Upper lobe of left lung (tissue), 6 donors: ENCODE results near the gene COBLL1. TPM values are rescaled to one million over a fixed set of nuclear protein-coding genes. Genes with fewer than 3 reads are reported as not detected.

ENCODE experiments used
- ATAC-seq, 2 donors: fragments of 200-7000 bp; cut with Tn5 transposase; one replicate each; pipeline ENCODE4 v1.9.1; 2022; ENCODE audit warnings: mild to moderate bottlenecking in 2 of 2, moderate library complexity in 2 of 2; ENCODE audit not compliant: low FRiP score in 2 of 2
- DNase-seq, 2 donors: peaks; one replicate each; pipeline ENCODE4 v3.0.0-alpha.2; 2019 to 2020
- H3K27ac ChIP-seq, 4 donors: fragments of 200-600 bp; sonication (generic); one replicate each; pipeline ENCODE4 v1.5.1; 2016 to 2019
- H3K27me3 ChIP-seq, 4 donors: fragments of 200-600 bp; sonication (generic); one replicate each; pipeline ENCODE4 v1.5.1; 2017 to 2019
- H3K36me3 ChIP-seq, 4 donors: fragments of 200-600 bp; sonication (generic); one replicate each; pipeline ENCODE4 v1.5.1; 2016 to 2019
- H3K4me1 ChIP-seq, 4 donors: fragments of 200-600 bp; sonication (generic); one replicate each; pipeline ENCODE4 v1.5.1; 2018 to 2019
- H3K4me3 ChIP-seq, 4 donors: fragments of 200-600 bp; sonication (generic); one replicate each; pipeline ENCODE4 v1.5.1; 2017 to 2019; ENCODE audit warnings: mild to moderate bottlenecking in 2 of 4, moderate library complexity in 1 of 4
- H3K9me3 ChIP-seq, 4 donors: fragments of 200-600 bp; sonication (generic); one replicate each; pipeline ENCODE4 v1.5.1; 2018 to 2019
- CTCF ChIP-seq, 6 experiments: fragments of 450-650 bp in 4 of 6; fragments of 200-600 bp in 2 of 6; sonication (generic) in 2 of 6; IDR thresholded peaks; one replicate each; pipeline ENCODE4 v1.5.1; 2016 to 2019; ENCODE audit warnings: antibody characterized with exemption in 6 of 6
- EP300 ChIP-seq, 4 donors: sonication (generic); formaldehyde crosslinking; IDR thresholded peaks; one replicate each; pipeline ENCODE4 v1.5.1; 2017; ENCODE audit warnings: antibody characterized with exemption in 4 of 4, control low read depth in 2 of 4
- POLR2A ChIP-seq, 4 donors: fragments of 450-650 bp; IDR thresholded peaks; one replicate each; pipeline ENCODE4 v1.5.1; 2016 to 2017; ENCODE audit warnings: antibody characterized with exemption in 4 of 4, mild to moderate bottlenecking in 2 of 4
- POLR2AphosphoS5 ChIP-seq, 2 donors: sonication (generic); formaldehyde crosslinking; IDR thresholded peaks; one replicate each; pipeline ENCODE4 v1.5.1; 2017; ENCODE audit warnings: antibody characterized with exemption in 2 of 2
- WGBS, 2 donors: methylation state at CpG; one replicate each; pipeline ENCODE4 v1.1.5; 2017 to 2018; 5-methylcytosine and 5-hydroxymethylcytosine counted together
- total RNA-seq, 6 donors: library from RNA; depleted of rRNA in 4 of 6; stranded (reverse); fragments of >200 nt in 4 of 6; gene quantifications; one replicate each; pipeline versions ENCODE4 v1.1.0 to v1.2.1, GENCODE V29; 2016 to 2021
- donor health status: DM: no; HTN: no; CAD: no; lungs with moderate emphysema.
- donor health status: DM: no; HTN: yes; CAD: no; lungs with severe emphysema.

The COBLL1 gene
- total RNA-seq, 6 donors from 2014 or later, result 64.3 to 128 (median 90.1) TPM

- Histone ChIP-seq H3K27ac (no peak overlapping the region), H3K27me3 (no peaks in the 10 kb centered on the region), H3K9me3 (no peaks in the 10 kb centered on the region), H3K36me3 (peaks cover 0 to 24% (median 0%) of the 10 kb centered on the region in 4 donors), H3K4me1 (no peaks in the 10 kb centered on the region), H3K4me3 (no peak overlapping the region)
- no peak for TF ChIP-seq POLR2AphosphoS5 (IDR thresholded peaks at IDR 0.05)
- TF ChIP-seq CTCF (IDR thresholded peaks at IDR 0.05), result no peak
- ATAC-seq (no peak), DNase-seq (no peak)
- WGBS, 2 donors, result 92 to 98% methylated on average over 1 of the region's 1 CpG
Measured at GRCh38 chr2:164677271-164677670, 164.4 kb downstream of the COBLL1 start.

GRCh38 chr2:164675687-164676086 is 165.9 kb downstream of the COBLL1 start:
- Histone ChIP-seq H3K27me3 (no peaks in the 10 kb centered on the region), H3K4me3 (no peak overlapping the region), H3K4me1 (no peaks in the 10 kb centered on the region), H3K36me3 (peaks cover 0 to 14% (median 0%) of the 10 kb centered on the region in 4 donors), H3K27ac (no peak overlapping the region), H3K9me3 (no peaks in the 10 kb centered on the region)
- DNase-seq, result no peak
- no peak for ATAC-seq
- no peak for TF ChIP-seq EP300 (IDR thresholded peaks at IDR 0.05)
- no peak for TF ChIP-seq CTCF (IDR thresholded peaks at IDR 0.05)
- TF ChIP-seq POLR2AphosphoS5 (IDR thresholded peaks at IDR 0.05), result no peak
- TF ChIP-seq POLR2A (IDR thresholded peaks at IDR 0.05), result no peak
- WGBS, 2 donors, result 89 to 94% methylated on average over 2 of the region's 2 CpGs

GRCh38 chr2:164675027-164675426 is 166.6 kb downstream of the COBLL1 start:
- no peak for TF ChIP-seq POLR2A (IDR thresholded peaks at IDR 0.05)
- no peak for TF ChIP-seq EP300 (IDR thresholded peaks at IDR 0.05)
- no peak for TF ChIP-seq POLR2AphosphoS5 (IDR thresholded peaks at IDR 0.05)
- TF ChIP-seq CTCF (IDR thresholded peaks at IDR 0.05), result no peak
- no peak for ATAC-seq
- no peaks in the 10 kb centered on the region for H3K9me3 ChIP-seq

GRCh38 chr2:164671664-164672396 is 169.8 kb downstream of the COBLL1 start:
- Histone ChIP-seq H3K4me1 (no peaks in the 10 kb centered on the region), H3K36me3 (peaks cover 0 to 9% (median 0%) of the 10 kb centered on the region in 4 donors), H3K9me3 (no peaks in the 10 kb centered on the region), H3K27ac (no peak overlapping the region), H3K27me3 (no peaks in the 10 kb centered on the region), H3K4me3 (no peak overlapping the region)
- WGBS, 2 donors, result 90 to 97% methylated on average over 4 of the region's 4 CpGs
- no peak for ATAC-seq
- DNase-seq, result peak in 1 of 2 donors; percentile 16
- no peak for TF ChIP-seq EP300 (IDR thresholded peaks at IDR 0.05)

More at GRCh38 chr2:164675027-164675426, 166.6 kb downstream of the COBLL1 start:
- Histone ChIP-seq H3K27ac (no peak overlapping the region), H3K4me3 (no peak overlapping the region), H3K4me1 (no peaks in the 10 kb centered on the region), H3K36me3 (peaks cover 0 to 14% (median 0%) of the 10 kb centered on the region in 4 donors), H3K27me3 (no peaks in the 10 kb centered on the region)
- DNase-seq, result no peak
- 62 to 76% methylated on average over 2 of the region's 2 CpGs for WGBS, 2 donors

- DNase-seq (no peak), ATAC-seq (no peak)
- H3K36me3 ChIP-seq, result no peaks in the 10 kb centered on the region
- H3K27ac ChIP-seq, result no peak overlapping the region
- TF ChIP-seq POLR2A (IDR thresholded peaks at IDR 0.05) (no peak), EP300 (IDR thresholded peaks at IDR 0.05) (no peak), CTCF (IDR thresholded peaks at IDR 0.05) (no peak), POLR2AphosphoS5 (IDR thresholded peaks at IDR 0.05) (no peak)
- no peaks in the 10 kb centered on the region for H3K4me1 ChIP-seq
- no peak overlapping the region for H3K4me3 ChIP-seq
- no peaks in the 10 kb centered on the region for H3K9me3 ChIP-seq
- no peaks in the 10 kb centered on the region for H3K27me3 ChIP-seq
Measured at GRCh38 chr2:164669291-164669690, 172.3 kb downstream of the COBLL1 start.
